GM20000 (cell line): ENCODE results near the gene RGS5.

Experiments
- DNase-seq: peaks from one replicate; pipeline ENCODE4 v3.0.0; 2012; ENCODE audit warnings: low spot score
- CTCF ChIP-seq: IDR thresholded peaks from 2 replicates; pipeline ENCODE4 v1.5.1; 2012; ENCODE audit warnings: mild to moderate bottlenecking, control low read depth; ENCODE audit errors: extremely low read depth, missing control alignments

RGS5 gene

GRCh38 chr1:163128282-163128681 is 74.4 kb downstream of the RGS5 start:
- TF ChIP-seq CTCF = no peak
- no peak for DNase-seq

GRCh38 chr1:163124812-163125211 is 77.9 kb downstream of the RGS5 start:
- no peak for TF ChIP-seq CTCF
- no peak for DNase-seq

GRCh38 chr1:163120372-163120771 is 82.3 kb downstream of the RGS5 start:
- no peak for DNase-seq
- no peak for TF ChIP-seq CTCF

- DNase-seq = no peak
- TF ChIP-seq CTCF = no peak
Observed at GRCh38 chr1:163119707-163120106, 83.0 kb downstream of the RGS5 start.

- no peak for DNase-seq
- TF ChIP-seq CTCF = no peak
Observed at GRCh38 chr1:163115887-163116286, 86.8 kb downstream of the RGS5 start.

GRCh38 chr1:163107655-163108054 is 95.1 kb downstream of the RGS5 start:
- no peak for TF ChIP-seq CTCF
- DNase-seq = no peak

GRCh38 chr1:163106364-163106987 is 96.2 kb downstream of the RGS5 start:
- TF ChIP-seq CTCF = no peak

More at GRCh38 chr1:163106364-163106987, 96.2 kb downstream of the RGS5 start:
- no peak for DNase-seq
